Spleen (tissue), 7 donors: Measurements from ENCODE around the gene STOM.

Source experiments
- CTCF ChIP-seq, 11 experiments: fragments of 200-600 bp in 7 of 11; fragments of 450-650 bp in 4 of 11; sonication (generic) in 4 of 11; IDR thresholded peaks in 8 of 11; conservative IDR thresholded peaks in 3 of 11; 1 replicate in 7 of 11; 2 replicates in 4 of 11; pipeline versions ENCODE4 v1.4.0 to v1.8.0; 2016 to 2021; ENCODE audit warnings: antibody characterized with exemption in 11 of 11, inconsistent platforms in 4 of 11, mild to moderate bottlenecking in 1 of 11
- POLR2A ChIP-seq, 3 donors: fragments of 450-650 bp; IDR thresholded peaks; one replicate each; pipeline ENCODE4 v1.5.1; 2017; ENCODE audit warnings: antibody characterized with exemption in 3 of 3, mild to moderate bottlenecking in 1 of 3
- POLR2AphosphoS5 ChIP-seq, 3 donors: sonication (generic); formaldehyde crosslinking; IDR thresholded peaks; one replicate each; pipeline ENCODE4 v1.5.1; 2017; ENCODE audit warnings: antibody characterized with exemption in 3 of 3
- donor health status: DM: no; HTN: no; CAD: no; lungs with moderate emphysema.
- donor health status: DM: no; HTN: no; CAD: no.
- donor health status: DM: no; HTN: no; CAD: no.

DNA sequence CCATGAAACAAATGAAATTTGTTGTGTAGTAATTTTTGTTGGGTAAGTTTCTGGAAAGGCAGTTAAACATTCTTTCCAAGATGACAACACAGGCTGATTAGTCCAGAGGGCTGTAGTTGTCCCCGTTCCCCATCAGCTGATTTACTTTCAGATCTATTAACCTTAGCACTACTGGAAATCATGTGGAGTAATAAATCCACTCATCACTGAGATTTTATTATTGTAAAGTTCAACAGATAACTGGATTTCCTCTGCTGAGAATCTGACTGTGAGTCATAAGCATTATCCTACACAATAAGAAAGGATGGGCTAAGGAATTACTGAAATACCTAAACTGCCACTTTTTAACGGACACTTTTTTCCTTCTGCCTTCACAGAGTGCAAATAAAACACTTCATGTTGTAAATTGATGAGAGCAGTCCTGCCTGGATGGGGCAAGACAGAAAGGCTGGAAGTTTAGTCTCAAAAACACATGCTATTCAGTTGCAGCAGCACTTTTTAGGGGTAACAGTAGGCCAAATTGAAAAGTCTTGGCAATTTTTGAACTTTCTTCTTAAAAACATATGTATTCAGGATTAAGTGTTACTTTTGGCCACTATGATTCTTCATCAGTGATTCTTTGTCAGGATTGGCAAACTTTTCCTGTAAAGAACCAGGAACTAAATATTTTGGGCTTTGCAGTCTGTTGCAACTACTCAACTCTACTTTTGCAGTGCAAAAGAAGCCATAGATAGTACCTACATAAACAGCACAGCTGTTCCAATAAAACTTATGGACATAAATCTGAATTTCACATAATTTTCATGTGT is 7.0 kb downstream of the STOM start:
- TF ChIP-seq CTCF (IDR thresholded peaks at IDR 0.05 in 8 of 11, conservative IDR thresholded peaks at IDR 0.05 in 3 of 11) (no peak), POLR2A (IDR thresholded peaks at IDR 0.05) (no peak), POLR2AphosphoS5 (IDR thresholded peaks at IDR 0.05) (no peak)
